Body of pancreas (tissue), 4 donors: ENCODE results near the gene ERAL1.

Experiments used
- CTCF ChIP-seq, 7 experiments: fragments of 450-650 bp in 4 of 7; fragments of 200-600 bp in 3 of 7; sonication (generic) in 3 of 7; IDR thresholded peaks; one replicate each; pipeline ENCODE4 v1.5.1; 2016 to 2019; ENCODE audit warnings: antibody characterized with exemption in 7 of 7
- POLR2A ChIP-seq, 3 donors: fragments of 450-650 bp; IDR thresholded peaks; one replicate each; pipeline ENCODE4 v1.6.1; 2016; ENCODE audit warnings: antibody characterized with exemption in 3 of 3, mild to moderate bottlenecking in 2 of 3

GRCh38 chr17:28889996-28890395 lies 35.2 kb downstream of the ERAL1 start:
- no peak for TF ChIP-seq CTCF (IDR thresholded peaks at IDR 0.05)
- TF ChIP-seq POLR2A (IDR thresholded peaks at IDR 0.05), result no peak
